PFSK-1 (cell line): ENCODE results near the gene SCFD1.

Experiments used
- POLR2AphosphoS5 ChIP-seq: IDR thresholded peaks from 2 replicates; pipeline ENCODE4 v1.6.1; 2012; ENCODE audit warnings: low read depth, mild to moderate bottlenecking, control low read depth, low read length, moderate library complexity
- REST ChIP-seq, 2 experiments: IDR thresholded peaks; 2 replicates each; pipeline versions ENCODE4 v1.6.1 to v1.8.0; 2011 to 2012; ENCODE audit warnings: low read depth in 2 of 2, low read length in 2 of 2, control low read depth in 1 of 2, inconsistent platforms in 1 of 2, mild to moderate bottlenecking in 1 of 2, moderate library complexity in 1 of 2; ENCODE audit not compliant: insufficient read depth in 1 of 2
- SIN3A ChIP-seq: IDR thresholded peaks from 2 replicates; pipeline ENCODE4 v1.6.1; 2012; ENCODE audit warnings: mild to moderate bottlenecking, low read length, moderate library complexity, borderline replicate concordance; ENCODE audit not compliant: insufficient read depth
- TAF1 ChIP-seq: IDR thresholded peaks from 2 replicates; pipeline ENCODE4 v1.6.1; 2012; ENCODE audit warnings: low read length, control low read depth, borderline replicate concordance; ENCODE audit not compliant: insufficient read depth

GRCh38 chr14:30737916-30738315 lies 115.8 kb downstream of the SCFD1 start:
- TF ChIP-seq POLR2AphosphoS5 (no peak), REST (IDR thresholded peaks at IDR 0.05; ENCODE audit: insufficient read depth in 1 of 2, low read depth in 2 of 2, low read length in 2 of 2) (no peak), SIN3A (no peak), TAF1 (no peak)
